Sigmoid colon (tissue), 4 donors: ENCODE results near the gene MIAT.

ENCODE experiments used
- CTCF ChIP-seq, 4 experiments: fragments of 450-650 bp in 3 of 4; fragments of 200-600 bp in 1 of 4; IDR thresholded peaks; one replicate each; pipeline ENCODE4 v1.5.1; 2016 to 2019; ENCODE audit warnings: antibody characterized with exemption in 4 of 4, mild to moderate bottlenecking in 3 of 4, moderate library complexity in 2 of 4
- POLR2A ChIP-seq, 2 donors: fragments of 450-650 bp; IDR thresholded peaks; one replicate each; pipeline ENCODE4 v1.6.1; 2016; ENCODE audit warnings: antibody characterized with exemption in 2 of 2, mild to moderate bottlenecking in 2 of 2, moderate library complexity in 2 of 2
- POLR2AphosphoS5 ChIP-seq, 4 donors: sonication (generic); formaldehyde crosslinking; IDR thresholded peaks; one replicate each; pipeline ENCODE4 v1.6.1; 2017; ENCODE audit warnings: antibody characterized with exemption in 4 of 4

GRCh38 chr22:26608129-26608528, 49.3 kb upstream of the MIAT start:
- no peak for TF ChIP-seq CTCF (IDR thresholded peaks at IDR 0.05)
- TF ChIP-seq POLR2A (IDR thresholded peaks at IDR 0.05) = no peak
- TF ChIP-seq POLR2AphosphoS5 (IDR thresholded peaks at IDR 0.05) = no peak
